HG02981 (cell line): Measurements from ENCODE around the gene MAP4K2.

Experiments used
- ATAC-seq: cut with Tn5 transposase; IDR thresholded peaks from one replicate; pipeline ENCODE4 v1.9.1; 2021; ENCODE audit warnings: mild to moderate bottlenecking, moderate library complexity; ENCODE audit not compliant: unreplicated experiment

The MAP4K2 gene

GRCh38 chr11:64742087-64742888, 60.7 kb downstream of the MAP4K2 start:
- ATAC-seq, result no peak

GRCh38 chr11:64741375-64742086, 61.5 kb downstream of the MAP4K2 start:
- no peak for ATAC-seq

DNA sequence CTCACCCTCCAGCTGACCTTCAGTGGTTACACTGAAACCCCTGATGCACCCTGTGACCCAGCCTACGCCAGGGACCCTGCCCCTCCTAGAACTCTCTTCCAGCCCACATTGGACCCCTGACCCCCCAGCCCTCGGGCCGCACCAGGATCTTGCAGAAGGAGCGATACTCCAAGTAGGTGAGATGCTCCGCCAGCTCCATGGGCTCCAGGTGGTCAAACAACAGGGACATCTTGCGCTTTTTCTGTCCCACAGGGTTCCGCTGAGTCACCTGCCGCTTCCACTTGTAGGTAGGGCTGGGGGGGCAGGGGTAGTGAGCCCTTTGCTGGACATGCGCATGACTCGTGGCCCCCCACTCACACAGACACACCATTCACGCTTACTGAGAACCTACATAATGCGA, 63.1 kb downstream of the MAP4K2 start:
- no peak for ATAC-seq

GRCh38 chr11:64736654-64737053, 66.4 kb downstream of the MAP4K2 start:
- no peak for ATAC-seq

GRCh38 chr11:64735725-64736259, 67.2 kb downstream of the MAP4K2 start:
- ATAC-seq, result no peak
